Vagina (tissue), 2 donors: ENCODE measurements around the gene NEK8. TPM values are rescaled to one million over a fixed set of nuclear protein-coding genes. Genes with fewer than 3 reads are reported as not detected.

ENCODE experiments used
- DNase-seq, 2 donors: peaks; one replicate each; pipeline ENCODE4 v3.0.0-alpha.2; 2017; ENCODE audit errors: extremely low spot score in 2 of 2
- H3K27ac ChIP-seq: fragments of 200-600 bp; sonication (generic); one replicate; pipeline ENCODE4 v1.5.1; 2019
- H3K27me3 ChIP-seq: fragments of 200-600 bp; sonication (generic); one replicate; pipeline ENCODE4 v1.5.1; 2019
- H3K36me3 ChIP-seq, 2 donors: fragments of 200-600 bp; sonication (generic); one replicate each; pipeline ENCODE4 v1.5.1; 2017 to 2019
- H3K4me1 ChIP-seq: fragments of 200-600 bp; sonication (generic); one replicate; pipeline ENCODE4 v1.5.1; 2019
- H3K4me3 ChIP-seq, 2 donors: fragments of 200-600 bp; sonication (generic); 1 replicate in 1 of 2; 2 replicates in 1 of 2; pipeline ENCODE4 v1.5.1; 2016 to 2019
- H3K9me3 ChIP-seq: fragments of 200-600 bp; sonication (generic); one replicate; pipeline ENCODE4 v1.5.1; 2019
- CTCF ChIP-seq, 3 experiments: fragments of 450-650 bp in 2 of 3; fragments of 200-600 bp in 1 of 3; sonication (generic) in 1 of 3; IDR thresholded peaks; one replicate each; pipeline ENCODE4 v1.5.1; 2017 to 2019; ENCODE audit warnings: antibody characterized with exemption in 3 of 3, mild to moderate bottlenecking in 2 of 3, moderate library complexity in 2 of 3
- POLR2A ChIP-seq, 2 donors: fragments of 450-650 bp; IDR thresholded peaks; one replicate each; pipeline ENCODE4 v1.6.1; 2017; ENCODE audit warnings: antibody characterized with exemption in 2 of 2, mild to moderate bottlenecking in 2 of 2, moderate library complexity in 2 of 2
- POLR2AphosphoS5 ChIP-seq, 2 donors: sonication (generic); formaldehyde crosslinking; IDR thresholded peaks; one replicate each; pipeline ENCODE4 v1.9.0; 2017; ENCODE audit warnings: antibody characterized with exemption in 2 of 2, mild to moderate bottlenecking in 2 of 2, low read depth in 1 of 2; ENCODE audit not compliant: insufficient read depth in 1 of 2
- intact Hi-C: fragments of 100-400 bp; cut with DNase I; formaldehyde crosslinking; loops from one replicate; pipeline ENCODE4 v1.15.1; 2023
- total RNA-seq: library from RNA; depleted of rRNA; stranded (reverse); fragments of >200 nt; gene quantifications from one replicate; pipeline ENCODE4 v1.2.3, GENCODE V29; 2016

The NEK8 gene
- total RNA-seq, 1 donor from 2014 or later = 0.98 TPM

GRCh38 chr17:28712705-28713415 is 15.7 kb upstream of the NEK8 start:
- no peak overlapping the region for H3K4me3 ChIP-seq
- no peaks in the 10 kb centered on the region for H3K9me3 ChIP-seq
- no peak overlapping the region for H3K27ac ChIP-seq
- H3K36me3 ChIP-seq = peaks cover 0 to 11% of the 10 kb centered on the region in 2 donors
- H3K4me1 ChIP-seq = peaks cover 46% of the 10 kb centered on the region
- no peak for DNase-seq
- intact Hi-C loops = no loop called here
- H3K27me3 ChIP-seq = no peaks in the 10 kb centered on the region
- TF ChIP-seq POLR2AphosphoS5 (IDR thresholded peaks at IDR 0.05; ENCODE audit: insufficient read depth in 1 of 2, low read depth in 1 of 2) (no peak), POLR2A (IDR thresholded peaks at IDR 0.05) (no peak), CTCF (IDR thresholded peaks at IDR 0.05) (no peak)

- intact Hi-C loops = no loop called here
- no peak for DNase-seq
- Histone ChIP-seq H3K36me3 (peaks cover 0 to 11% of the 10 kb centered on the region in 2 donors), H3K27ac (no peak overlapping the region), H3K27me3 (no peaks in the 10 kb centered on the region), H3K9me3 (no peaks in the 10 kb centered on the region), H3K4me3 (no peak overlapping the region), H3K4me1 (peaks cover 61% of the 10 kb centered on the region)
- TF ChIP-seq POLR2A (IDR thresholded peaks at IDR 0.05) (no peak), POLR2AphosphoS5 (IDR thresholded peaks at IDR 0.05; ENCODE audit: insufficient read depth in 1 of 2, low read depth in 1 of 2) (no peak), CTCF (IDR thresholded peaks at IDR 0.05) (no peak)
These were observed 14.3 kb upstream of the NEK8 start for GRCh38 chr17:28714281-28714680.

GRCh38 chr17:28715217-28715616 is 13.4 kb upstream of the NEK8 start:
- peaks cover 0 to 11% of the 10 kb centered on the region in 2 donors for H3K36me3 ChIP-seq
- no peaks in the 10 kb centered on the region for H3K9me3 ChIP-seq
- no peak overlapping the region for H3K4me3 ChIP-seq
- DNase-seq = no peak
- no peak for TF ChIP-seq POLR2A (IDR thresholded peaks at IDR 0.05)
- TF ChIP-seq CTCF (IDR thresholded peaks at IDR 0.05) = no peak
- no peak for TF ChIP-seq POLR2AphosphoS5 (IDR thresholded peaks at IDR 0.05; ENCODE audit: insufficient read depth in 1 of 2, low read depth in 1 of 2)
- peaks cover 54% of the 10 kb centered on the region for H3K4me1 ChIP-seq
- intact Hi-C loops = no loop called here
- H3K27me3 ChIP-seq = no peaks in the 10 kb centered on the region
- H3K27ac ChIP-seq = no peak overlapping the region

GRCh38 chr17:28716740-28717577 is 11.6 kb upstream of the NEK8 start:
- H3K27ac ChIP-seq = peak overlapping the region; percentile 93
- DNase-seq = no peak
- no peaks in the 10 kb centered on the region for H3K27me3 ChIP-seq
- peaks cover 0 to 18% of the 10 kb centered on the region in 2 donors for H3K36me3 ChIP-seq
- intact Hi-C loops = no loop called here
- peaks cover 62% of the 10 kb centered on the region for H3K4me1 ChIP-seq
- peak overlapping the region; percentile 75 to 91 for H3K4me3 ChIP-seq
- TF ChIP-seq POLR2A (IDR thresholded peaks at IDR 0.05) (no peak), POLR2AphosphoS5 (IDR thresholded peaks at IDR 0.05; ENCODE audit: insufficient read depth in 1 of 2, low read depth in 1 of 2) (peak in 1 of 2 donors; percentile 35)
- no peaks in the 10 kb centered on the region for H3K9me3 ChIP-seq

DNA sequence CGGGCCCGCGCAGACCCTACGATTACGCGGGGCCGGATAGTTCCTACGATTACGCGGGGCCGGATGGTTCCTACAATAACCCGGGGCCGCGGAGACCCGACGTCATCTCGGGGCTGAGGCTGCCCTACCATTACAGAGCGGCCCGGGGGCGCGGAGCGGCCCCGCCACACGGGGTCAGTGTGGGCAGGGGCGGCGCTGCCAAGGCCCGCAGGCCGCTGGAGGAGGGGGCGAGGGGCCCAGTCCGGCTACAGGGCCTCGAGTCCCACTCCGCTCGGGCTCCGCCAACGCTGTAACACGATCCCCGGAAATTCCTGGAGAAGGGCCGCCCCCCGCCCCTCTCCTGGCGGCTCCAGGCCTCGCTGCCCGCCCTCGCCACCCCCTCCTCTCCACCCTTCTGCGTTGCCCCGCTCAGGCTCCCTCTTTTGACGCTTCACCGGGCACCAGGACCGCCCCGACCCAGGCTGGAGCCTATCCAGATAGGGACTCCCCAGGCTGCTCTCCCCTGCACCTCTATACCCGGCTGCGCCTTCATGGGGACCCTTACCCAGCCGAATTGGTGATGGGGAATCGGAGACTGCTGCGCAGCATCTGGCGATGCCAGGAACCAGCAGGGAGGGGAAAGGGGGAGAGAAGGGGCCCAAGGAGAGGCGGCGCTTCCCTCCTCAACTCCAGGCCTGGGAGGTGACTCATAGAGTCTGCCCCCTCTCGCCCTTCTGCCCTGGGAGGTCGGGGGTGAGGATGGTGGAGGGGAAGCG is 10.8 kb upstream of the NEK8 start, which contains the start of gene RAB34:
Gene RAB34, minus strand, starts transcription at position 291 of the 755 bp plus-strand sequence. CDS start 602 bp downstream, outside the sequence.
- H3K4me3 ChIP-seq = peak within 1 kb of the TSS; percentile 75 to 91
- peak within 1 kb of the TSS; percentile 93 for H3K27ac ChIP-seq
- peaks cover 62% of the 10 kb centered on the region for H3K4me1 ChIP-seq
- peaks cover 0 to 25% of the 10 kb centered on the region in 2 donors for H3K36me3 ChIP-seq
- no peaks in the 10 kb centered on the region for H3K9me3 ChIP-seq
- TF ChIP-seq POLR2A (IDR thresholded peaks at IDR 0.05) (peak in 1 of 2 donors; percentile 61), CTCF (IDR thresholded peaks at IDR 0.05) (no peak), POLR2AphosphoS5 (IDR thresholded peaks at IDR 0.05; ENCODE audit: insufficient read depth in 1 of 2, low read depth in 1 of 2) (peak in 1 of 2 donors; percentile 89)
- no peaks in the 10 kb centered on the region for H3K27me3 ChIP-seq
- intact Hi-C loops = no loop called here
- no peak for DNase-seq
